SH-SY5Y (cell line): Measurements from ENCODE around the gene ZMAT2.

Source experiments
- GATA2 ChIP-seq: IDR thresholded peaks from 2 replicates; pipeline ENCODE4 v1.6.1; 2011; ENCODE audit warnings: mild to moderate bottlenecking, low read depth, low read length
- GATA3 ChIP-seq: IDR thresholded peaks from 2 replicates; pipeline ENCODE4 v1.6.1; 2011; ENCODE audit warnings: low read depth, mild to moderate bottlenecking, low read length, moderate library complexity

- no peak for TF ChIP-seq GATA2
- no peak for TF ChIP-seq GATA3
These were observed 26.0 kb upstream of the ZMAT2 start for GRCh38 chr5:140674211-140674610.
